Liver (tissue), 9 donors: ENCODE measurements around the gene PACSIN2. TPM values are rescaled to one million over a fixed set of nuclear protein-coding genes. Genes with fewer than 3 reads are reported as not detected.

Experiments
- DNase-seq: peaks from one replicate; pipeline ENCODE4 v3.0.0-alpha.2; 2017; ENCODE audit warnings: low spot score
- H3K27ac ChIP-seq, 2 donors: one replicate each; pipeline ENCODE4 v1.7.0; 2013; ENCODE audit warnings: inconsistent platforms in 2 of 2, low read length in 2 of 2, control low read depth in 1 of 2, low read depth in 1 of 2, mild to moderate bottlenecking in 1 of 2
- H3K27me3 ChIP-seq, 4 donors: one replicate each; pipeline versions ENCODE4 v1.6.1 to v1.7.0; 2013; ENCODE audit warnings: low read length in 3 of 4, inconsistent platforms in 1 of 4, mild to moderate bottlenecking in 1 of 4, moderate library complexity in 1 of 4; ENCODE audit not compliant: control insufficient read depth in 4 of 4, insufficient read depth in 4 of 4
- H3K36me3 ChIP-seq, 4 donors: one replicate each; pipeline versions ENCODE4 v1.6.1 to v1.7.0; 2013; ENCODE audit warnings: low read length in 3 of 4, mild to moderate bottlenecking in 3 of 4, low read depth in 1 of 4, moderate library complexity in 1 of 4; ENCODE audit not compliant: control insufficient read depth in 4 of 4, insufficient read depth in 3 of 4
- H3K4me1 ChIP-seq, 4 donors: one replicate each; pipeline versions ENCODE4 v1.6.1 to v1.7.0; 2013; ENCODE audit warnings: low read length in 3 of 4, mild to moderate bottlenecking in 3 of 4, moderate library complexity in 1 of 4; ENCODE audit not compliant: control insufficient read depth in 4 of 4, insufficient read depth in 4 of 4
- H3K4me3 ChIP-seq, 3 donors: one replicate each; pipeline versions ENCODE4 v1.6.1 to v1.7.0; 2013; ENCODE audit warnings: low read length in 3 of 3, control low read depth in 1 of 3, low read depth in 1 of 3, mild to moderate bottlenecking in 1 of 3
- H3K9ac ChIP-seq, 2 donors: one replicate each; pipeline ENCODE4 v1.7.0; 2013; ENCODE audit warnings: low read length in 2 of 2, mild to moderate bottlenecking in 2 of 2, moderate library complexity in 2 of 2, control low read depth in 1 of 2, low read depth in 1 of 2
- H3K9me3 ChIP-seq, 4 donors: one replicate each; pipeline versions ENCODE4 v1.6.1 to v1.7.0; 2013; ENCODE audit warnings: low read length in 3 of 4; ENCODE audit not compliant: control insufficient read depth in 4 of 4
- EGR1 ChIP-seq, 2 donors: IDR thresholded peaks; 2 replicates each; pipeline ENCODE4 v1.6.1; 2016 to 2018; ENCODE audit warnings: antibody characterized with exemption in 2 of 2, low read depth in 2 of 2
- FOXA1 ChIP-seq: IDR thresholded peaks from 2 replicates; pipeline ENCODE4 v1.6.1; 2016; ENCODE audit warnings: antibody characterized with exemption
- FOXA2 ChIP-seq: IDR thresholded peaks from 2 replicates; pipeline ENCODE4 v1.6.1; 2016; ENCODE audit warnings: antibody characterized with exemption
- GABPA ChIP-seq, 2 donors: IDR thresholded peaks in 1 of 2; conservative IDR thresholded peaks in 1 of 2; 2 replicates each; pipeline ENCODE4 v1.6.1; 2016; ENCODE audit warnings: antibody characterized with exemption in 2 of 2, mild to moderate bottlenecking in 1 of 2, moderate library complexity in 1 of 2
- HNF4A ChIP-seq, 2 donors: conservative IDR thresholded peaks; 2 replicates each; pipeline ENCODE4 v1.6.1; 2016; ENCODE audit warnings: antibody characterized with exemption in 2 of 2, mild to moderate bottlenecking in 2 of 2
- HNF4G ChIP-seq: IDR thresholded peaks from 2 replicates; pipeline ENCODE4 v1.6.1; 2016; ENCODE audit warnings: antibody characterized with exemption
- JUND ChIP-seq, 2 donors: IDR thresholded peaks; 2 replicates each; pipeline ENCODE4 v1.6.1; 2016; ENCODE audit warnings: antibody characterized with exemption in 2 of 2
- NR2F2 ChIP-seq: IDR thresholded peaks from 2 replicates; pipeline ENCODE4 v1.6.1; 2016; ENCODE audit warnings: antibody characterized with exemption
- RAD21 ChIP-seq, 2 donors: IDR thresholded peaks; 2 replicates each; pipeline ENCODE4 v1.6.1; 2016; ENCODE audit warnings: antibody characterized with exemption in 2 of 2, mild to moderate bottlenecking in 2 of 2
- RXRA ChIP-seq, 2 donors: IDR thresholded peaks; 2 replicates each; pipeline ENCODE4 v1.6.1; 2017 to 2018; ENCODE audit warnings: antibody characterized with exemption in 2 of 2, mild to moderate bottlenecking in 1 of 2
- SP1 ChIP-seq: IDR thresholded peaks from 2 replicates; pipeline ENCODE4 v1.6.1; 2018; ENCODE audit warnings: antibody characterized with exemption, mild to moderate bottlenecking
- TAF1 ChIP-seq: conservative IDR thresholded peaks from 2 replicates; pipeline ENCODE4 v1.6.1; 2016; ENCODE audit warnings: antibody characterized with exemption, mild to moderate bottlenecking
- YY1 ChIP-seq: IDR thresholded peaks from 2 replicates; pipeline ENCODE4 v1.6.1; 2016; ENCODE audit warnings: antibody characterized with exemption, mild to moderate bottlenecking
- WGBS: extraction: QIAGEN DNeasy Blood & Tissue Kit; methylation state at CpG from one replicate; pipeline ENCODE4 v1.1.7; 2013; 5-methylcytosine and 5-hydroxymethylcytosine counted together
- polyA plus RNA-seq, 2 donors: library from polyadenylated mRNA; stranded (reverse) in 1 of 2; unstranded in 1 of 2; fragments of 200-250 nt in 1 of 2; fragments of >200 nt in 1 of 2; fragmentation: Nextera tagmentation in 1 of 2; extraction: Ambion mirVana in 1 of 2; gene quantifications; one replicate each; pipeline versions ENCODE4 v1.2.1 to v1.2.3, GENCODE V29; 2013 to 2015
- total RNA-seq, 2 donors: library from RNA; depleted of rRNA; stranded (reverse); fragments of >200 nt; gene quantifications; one replicate each; pipeline ENCODE4 v1.2.3, GENCODE V29; 2014
- TF ChIP-seq, protein P1 (sequence below): IDR thresholded peaks from 2 replicates; pipeline ENCODE4 v1.6.1; 2016; ENCODE audit warnings: antibody characterized with exemption
- TF ChIP-seq, protein P2 (sequence below): IDR thresholded peaks from 2 replicates; pipeline ENCODE4 v1.6.1; 2016; ENCODE audit warnings: antibody characterized with exemption
- TF ChIP-seq, protein P3 (sequence below): fragments of 150-350 bp; IDR thresholded peaks from 2 replicates; pipeline ENCODE4 v1.5.1; 2017; ENCODE audit warnings: improper control_type of control experiment, low read depth, low read length; ENCODE audit not compliant: missing input control
- TF ChIP-seq, protein P4 (sequence below): IDR thresholded peaks from 2 replicates; pipeline ENCODE4 v1.6.1; 2016; ENCODE audit warnings: antibody characterized with exemption
- TF ChIP-seq, protein P5 (sequence below): IDR thresholded peaks from 2 replicates; pipeline ENCODE4 v1.6.1; 2016; ENCODE audit warnings: antibody characterized with exemption, mild to moderate bottlenecking
- donor health status: healthy.
- donor health status: healthy.
- donor health status: healthy.
- donor health status: healthy.
- donor health status: healthy.

Gene PACSIN2
- total and polyA plus RNA-seq, 4 donors = 9.1 to 31.4 (median 17.0) TPM

DNA sequence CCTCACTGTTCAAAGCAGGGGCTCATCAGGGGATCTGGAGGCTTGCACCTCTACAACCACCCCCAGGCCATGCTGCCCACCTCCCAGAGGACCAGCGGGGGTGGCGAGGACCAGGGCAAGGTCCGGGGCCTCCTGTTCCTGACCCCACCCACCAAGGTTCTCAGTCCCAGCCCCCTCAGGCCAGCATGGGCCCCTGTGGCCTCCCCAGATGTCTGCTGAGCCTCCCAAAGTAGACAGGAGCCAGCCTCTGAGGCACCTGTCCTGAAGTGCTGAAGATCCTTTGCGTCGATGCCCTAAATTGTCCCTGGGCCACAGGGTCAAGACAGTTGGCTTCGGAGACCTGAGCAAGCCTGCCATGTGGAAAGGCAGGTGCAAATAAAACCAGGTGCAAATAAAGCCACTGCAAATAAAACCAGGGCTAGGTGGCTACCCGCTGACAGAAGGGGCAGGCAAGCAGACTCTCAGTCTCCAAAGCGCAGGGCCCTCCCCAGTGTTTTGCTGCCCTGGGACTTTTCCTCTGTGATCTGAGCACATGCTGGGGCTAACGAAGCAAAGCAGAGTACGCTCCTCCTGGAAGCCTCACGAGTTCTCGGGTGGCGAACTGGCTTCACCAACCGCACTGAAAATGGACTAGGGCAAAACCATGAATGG lies 135.5 kb downstream of the PACSIN2 start:
- 74% methylated on average over 14 of the region's 14 CpGs for WGBS
- no peak for DNase-seq
- no peaks in the 10 kb centered on the region for H3K9me3 ChIP-seq
- H3K4me3 ChIP-seq = no peak overlapping the region
- H3K27me3 ChIP-seq = no peaks in the 10 kb centered on the region
- no peak overlapping the region for H3K9ac ChIP-seq
- TF ChIP-seq, protein P1, sequence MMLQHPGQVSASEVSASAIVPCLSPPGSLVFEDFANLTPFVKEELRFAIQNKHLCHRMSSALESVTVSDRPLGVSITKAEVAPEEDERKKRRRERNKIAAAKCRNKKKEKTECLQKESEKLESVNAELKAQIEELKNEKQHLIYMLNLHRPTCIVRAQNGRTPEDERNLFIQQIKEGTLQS = no peak
- TF ChIP-seq TAF1 = no peak
- TF ChIP-seq FOXA1 = no peak
- no peak for TF ChIP-seq GABPA (IDR thresholded peaks at IDR 0.05 in 1 of 2, conservative IDR thresholded peaks at IDR 0.05 in 1 of 2)
- TF ChIP-seq JUND (IDR thresholded peaks at IDR 0.05) = no peak
- TF ChIP-seq RXRA (IDR thresholded peaks at IDR 0.05) = no peak
- TF ChIP-seq, protein P2, sequence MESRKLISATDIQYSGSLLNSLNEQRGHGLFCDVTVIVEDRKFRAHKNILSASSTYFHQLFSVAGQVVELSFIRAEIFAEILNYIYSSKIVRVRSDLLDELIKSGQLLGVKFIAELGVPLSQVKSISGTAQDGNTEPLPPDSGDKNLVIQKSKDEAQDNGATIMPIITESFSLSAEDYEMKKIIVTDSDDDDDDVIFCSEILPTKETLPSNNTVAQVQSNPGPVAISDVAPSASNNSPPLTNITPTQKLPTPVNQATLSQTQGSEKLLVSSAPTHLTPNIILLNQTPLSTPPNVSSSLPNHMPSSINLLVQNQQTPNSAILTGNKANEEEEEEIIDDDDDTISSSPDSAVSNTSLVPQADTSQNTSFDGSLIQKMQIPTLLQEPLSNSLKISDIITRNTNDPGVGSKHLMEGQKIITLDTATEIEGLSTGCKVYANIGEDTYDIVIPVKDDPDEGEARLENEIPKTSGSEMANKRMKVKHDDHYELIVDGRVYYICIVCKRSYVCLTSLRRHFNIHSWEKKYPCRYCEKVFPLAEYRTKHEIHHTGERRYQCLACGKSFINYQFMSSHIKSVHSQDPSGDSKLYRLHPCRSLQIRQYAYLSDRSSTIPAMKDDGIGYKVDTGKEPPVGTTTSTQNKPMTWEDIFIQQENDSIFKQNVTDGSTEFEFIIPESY = no peak
- TF ChIP-seq NR2F2 = no peak
- no peak for TF ChIP-seq HNF4A (conservative IDR thresholded peaks at IDR 0.05)
- no peak for TF ChIP-seq FOXA2
- TF ChIP-seq EGR1 (IDR thresholded peaks at IDR 0.05; ENCODE audit: low read depth in 2 of 2) = no peak
- TF ChIP-seq HNF4G = no peak
- no peak for TF ChIP-seq RAD21 (IDR thresholded peaks at IDR 0.05)
- H3K4me1 ChIP-seq = peaks cover 10 to 44% (median 28%) of the 10 kb centered on the region in 4 donors
- H3K27ac ChIP-seq = no peak overlapping the region
- H3K36me3 ChIP-seq = peaks cover 10 to 41% (median 19%) of the 10 kb centered on the region in 4 donors

DNA sequence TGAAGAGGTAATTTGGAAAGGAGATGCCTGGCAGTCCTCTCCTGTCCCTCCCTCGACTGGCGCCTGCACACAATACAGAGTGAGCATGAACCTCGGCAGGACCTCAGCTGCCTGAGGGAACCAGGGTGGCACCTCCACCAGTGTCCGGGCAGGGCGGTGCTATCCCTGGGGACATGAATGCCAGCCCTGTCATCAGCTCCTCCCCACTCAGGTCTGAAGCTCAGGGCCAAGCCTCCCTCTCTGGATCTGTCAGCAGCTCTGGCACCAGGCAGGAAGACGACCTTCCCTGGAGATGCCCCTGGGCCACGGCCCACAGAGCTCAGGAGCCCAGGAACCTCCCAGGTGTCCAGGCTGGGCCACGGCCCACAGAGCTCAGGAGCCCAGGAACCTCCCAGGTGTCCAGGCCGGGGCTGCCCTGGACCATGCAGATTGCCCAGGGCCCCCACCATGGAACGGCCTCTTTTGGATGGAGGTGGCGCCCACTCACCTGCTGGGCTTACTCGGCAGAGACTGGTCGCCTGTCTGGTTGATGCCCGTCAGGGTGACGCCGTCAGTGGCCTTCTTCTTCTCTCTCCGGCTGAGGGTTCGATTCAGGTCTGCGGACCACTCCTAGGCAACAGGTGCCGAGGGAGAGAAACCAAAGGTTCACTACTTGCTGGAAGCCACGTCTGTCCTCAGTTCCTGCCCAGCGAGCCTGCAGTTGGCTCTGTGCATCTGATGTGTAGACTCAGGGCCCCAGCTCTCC lies 136.2 kb downstream of the PACSIN2 start:
- no peak overlapping the region for H3K9ac ChIP-seq
- H3K4me1 ChIP-seq = peaks cover 10 to 44% (median 28%) of the 10 kb centered on the region in 4 donors
- no peak for TF ChIP-seq JUND (IDR thresholded peaks at IDR 0.05)
- TF ChIP-seq EGR1 (IDR thresholded peaks at IDR 0.05; ENCODE audit: low read depth in 2 of 2) = no peak
- no peak for TF ChIP-seq HNF4G
- TF ChIP-seq HNF4A (conservative IDR thresholded peaks at IDR 0.05) = no peak
- no peak for TF ChIP-seq FOXA1
- TF ChIP-seq, protein P1 = no peak
- TF ChIP-seq TAF1 = no peak
- TF ChIP-seq, protein P3, sequence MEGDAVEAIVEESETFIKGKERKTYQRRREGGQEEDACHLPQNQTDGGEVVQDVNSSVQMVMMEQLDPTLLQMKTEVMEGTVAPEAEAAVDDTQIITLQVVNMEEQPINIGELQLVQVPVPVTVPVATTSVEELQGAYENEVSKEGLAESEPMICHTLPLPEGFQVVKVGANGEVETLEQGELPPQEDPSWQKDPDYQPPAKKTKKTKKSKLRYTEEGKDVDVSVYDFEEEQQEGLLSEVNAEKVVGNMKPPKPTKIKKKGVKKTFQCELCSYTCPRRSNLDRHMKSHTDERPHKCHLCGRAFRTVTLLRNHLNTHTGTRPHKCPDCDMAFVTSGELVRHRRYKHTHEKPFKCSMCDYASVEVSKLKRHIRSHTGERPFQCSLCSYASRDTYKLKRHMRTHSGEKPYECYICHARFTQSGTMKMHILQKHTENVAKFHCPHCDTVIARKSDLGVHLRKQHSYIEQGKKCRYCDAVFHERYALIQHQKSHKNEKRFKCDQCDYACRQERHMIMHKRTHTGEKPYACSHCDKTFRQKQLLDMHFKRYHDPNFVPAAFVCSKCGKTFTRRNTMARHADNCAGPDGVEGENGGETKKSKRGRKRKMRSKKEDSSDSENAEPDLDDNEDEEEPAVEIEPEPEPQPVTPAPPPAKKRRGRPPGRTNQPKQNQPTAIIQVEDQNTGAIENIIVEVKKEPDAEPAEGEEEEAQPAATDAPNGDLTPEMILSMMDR = no peak
- TF ChIP-seq RXRA (IDR thresholded peaks at IDR 0.05) = no peak
- TF ChIP-seq NR2F2 = no peak
- TF ChIP-seq YY1 = no peak
- TF ChIP-seq SP1 = no peak
- TF ChIP-seq, protein P4, sequence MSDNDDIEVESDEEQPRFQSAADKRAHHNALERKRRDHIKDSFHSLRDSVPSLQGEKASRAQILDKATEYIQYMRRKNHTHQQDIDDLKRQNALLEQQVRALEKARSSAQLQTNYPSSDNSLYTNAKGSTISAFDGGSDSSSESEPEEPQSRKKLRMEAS = no peak
- TF ChIP-seq GABPA (IDR thresholded peaks at IDR 0.05 in 1 of 2, conservative IDR thresholded peaks at IDR 0.05 in 1 of 2) = no peak
- TF ChIP-seq, protein P5, sequence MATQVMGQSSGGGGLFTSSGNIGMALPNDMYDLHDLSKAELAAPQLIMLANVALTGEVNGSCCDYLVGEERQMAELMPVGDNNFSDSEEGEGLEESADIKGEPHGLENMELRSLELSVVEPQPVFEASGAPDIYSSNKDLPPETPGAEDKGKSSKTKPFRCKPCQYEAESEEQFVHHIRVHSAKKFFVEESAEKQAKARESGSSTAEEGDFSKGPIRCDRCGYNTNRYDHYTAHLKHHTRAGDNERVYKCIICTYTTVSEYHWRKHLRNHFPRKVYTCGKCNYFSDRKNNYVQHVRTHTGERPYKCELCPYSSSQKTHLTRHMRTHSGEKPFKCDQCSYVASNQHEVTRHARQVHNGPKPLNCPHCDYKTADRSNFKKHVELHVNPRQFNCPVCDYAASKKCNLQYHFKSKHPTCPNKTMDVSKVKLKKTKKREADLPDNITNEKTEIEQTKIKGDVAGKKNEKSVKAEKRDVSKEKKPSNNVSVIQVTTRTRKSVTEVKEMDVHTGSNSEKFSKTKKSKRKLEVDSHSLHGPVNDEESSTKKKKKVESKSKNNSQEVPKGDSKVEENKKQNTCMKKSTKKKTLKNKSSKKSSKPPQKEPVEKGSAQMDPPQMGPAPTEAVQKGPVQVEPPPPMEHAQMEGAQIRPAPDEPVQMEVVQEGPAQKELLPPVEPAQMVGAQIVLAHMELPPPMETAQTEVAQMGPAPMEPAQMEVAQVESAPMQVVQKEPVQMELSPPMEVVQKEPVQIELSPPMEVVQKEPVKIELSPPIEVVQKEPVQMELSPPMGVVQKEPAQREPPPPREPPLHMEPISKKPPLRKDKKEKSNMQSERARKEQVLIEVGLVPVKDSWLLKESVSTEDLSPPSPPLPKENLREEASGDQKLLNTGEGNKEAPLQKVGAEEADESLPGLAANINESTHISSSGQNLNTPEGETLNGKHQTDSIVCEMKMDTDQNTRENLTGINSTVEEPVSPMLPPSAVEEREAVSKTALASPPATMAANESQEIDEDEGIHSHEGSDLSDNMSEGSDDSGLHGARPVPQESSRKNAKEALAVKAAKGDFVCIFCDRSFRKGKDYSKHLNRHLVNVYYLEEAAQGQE = no peak
- no peak for TF ChIP-seq FOXA2
- TF ChIP-seq, protein P2 = no peak
- no peak for TF ChIP-seq RAD21 (IDR thresholded peaks at IDR 0.05)
- H3K9me3 ChIP-seq = no peaks in the 10 kb centered on the region
- H3K36me3 ChIP-seq = peaks cover 8 to 40% (median 20%) of the 10 kb centered on the region in 4 donors
- no peak overlapping the region for H3K27ac ChIP-seq
- DNase-seq = no peak
- H3K4me3 ChIP-seq = no peak overlapping the region
- no peaks in the 10 kb centered on the region for H3K27me3 ChIP-seq
- WGBS = 94% methylated on average over 22 of the region's 22 CpGs
